ENCODE data around the gene DDX49. TPM values are rescaled to one million over a fixed set of nuclear protein-coding genes. Genes with fewer than 3 reads are reported as not detected.

The DDX49 gene
- total RNA-seq, 1 donor from 2014 or later, result 66.5 TPM

DNA sequence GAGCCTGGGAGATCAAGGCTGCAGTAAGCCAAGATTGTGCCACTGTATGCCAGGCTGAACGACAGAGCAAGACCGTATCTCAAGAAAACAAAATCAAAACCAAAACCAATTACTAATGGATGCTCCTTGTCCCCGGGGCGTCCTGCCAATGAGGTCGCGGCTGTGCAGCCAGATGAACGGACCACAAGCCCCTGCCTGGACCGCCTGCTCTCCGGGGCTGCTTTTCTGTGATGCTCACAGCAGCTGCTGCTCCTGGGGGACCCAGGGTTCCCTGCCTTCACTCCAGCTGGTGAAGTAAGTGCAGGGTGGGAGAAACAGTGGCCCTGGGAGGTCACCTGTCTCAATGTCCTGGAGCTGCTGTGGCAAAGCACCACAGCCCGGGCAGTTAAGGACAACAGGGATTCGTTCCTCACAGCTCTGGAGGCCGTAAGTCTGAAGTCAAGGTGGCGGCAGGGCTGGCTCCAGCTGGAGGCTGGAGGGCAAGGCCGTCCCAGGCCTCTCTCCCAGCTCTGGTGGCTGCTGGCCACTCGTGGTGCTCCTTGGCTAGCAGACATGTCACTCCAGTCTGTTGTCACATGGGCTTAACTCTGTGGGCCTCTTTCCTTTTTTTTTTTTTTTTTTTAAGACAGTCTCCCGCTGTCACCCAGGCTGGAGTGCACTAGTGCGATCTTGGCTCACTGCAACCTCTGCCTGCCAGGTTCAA is 10.4 kb upstream of the DDX49 start:
- intact Hi-C loops (cut with micrococcal nuclease), result no loop called here

DNA sequence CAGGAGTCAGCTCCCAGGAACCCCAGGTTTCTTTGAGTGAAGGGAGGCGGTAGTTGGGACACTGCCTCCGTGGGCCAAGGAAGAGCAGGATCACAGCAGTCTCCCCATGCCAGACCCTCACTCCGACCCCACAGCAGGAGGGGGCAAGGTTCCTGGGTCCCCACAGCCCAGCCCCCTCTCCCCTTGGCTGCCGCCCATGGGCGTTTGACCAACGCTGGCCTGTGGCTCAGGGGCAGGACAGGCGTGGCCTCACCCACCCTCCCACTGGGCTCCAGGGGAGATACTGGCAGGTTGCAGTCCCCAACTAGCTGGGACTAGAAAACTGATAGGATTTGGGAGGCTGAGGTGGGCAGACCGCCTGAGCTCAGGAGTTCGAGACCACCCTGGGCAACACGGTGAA is 9.5 kb upstream of the DDX49 start:
- intact Hi-C loops (cut with micrococcal nuclease), result no loop called here

DNA sequence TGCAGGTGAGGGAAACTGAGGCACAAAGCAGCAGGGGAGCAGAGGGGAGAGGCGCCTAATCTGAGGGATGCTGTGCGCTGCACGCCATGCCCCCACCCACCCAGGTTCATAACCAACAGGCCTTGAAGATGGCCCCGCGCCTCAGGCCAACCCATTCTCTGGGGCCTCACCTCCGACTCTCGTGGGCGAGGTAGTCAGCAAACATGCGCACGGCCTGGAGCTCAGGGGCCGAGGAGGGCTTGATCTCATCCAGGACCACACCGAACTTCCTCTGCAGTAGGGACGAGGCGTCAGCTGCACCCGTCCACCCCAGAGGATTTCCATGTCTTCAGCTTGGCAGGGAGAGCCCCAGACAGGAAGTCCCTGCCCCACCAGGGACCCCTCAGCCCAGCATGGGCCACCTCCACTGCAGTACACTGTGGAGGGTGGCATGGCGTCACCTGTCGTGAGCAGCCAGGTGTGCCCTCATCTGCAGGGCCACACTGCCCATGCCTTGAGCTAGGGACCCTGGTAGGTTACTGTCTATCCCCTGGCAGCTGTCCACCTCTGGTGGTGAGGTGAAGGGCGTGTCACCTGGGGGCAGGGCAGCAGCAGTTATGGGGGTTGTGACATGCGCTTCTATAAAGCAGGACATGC is 8.6 kb upstream of the DDX49 start:
- intact Hi-C loops (cut with micrococcal nuclease), result no loop called here

DNA sequence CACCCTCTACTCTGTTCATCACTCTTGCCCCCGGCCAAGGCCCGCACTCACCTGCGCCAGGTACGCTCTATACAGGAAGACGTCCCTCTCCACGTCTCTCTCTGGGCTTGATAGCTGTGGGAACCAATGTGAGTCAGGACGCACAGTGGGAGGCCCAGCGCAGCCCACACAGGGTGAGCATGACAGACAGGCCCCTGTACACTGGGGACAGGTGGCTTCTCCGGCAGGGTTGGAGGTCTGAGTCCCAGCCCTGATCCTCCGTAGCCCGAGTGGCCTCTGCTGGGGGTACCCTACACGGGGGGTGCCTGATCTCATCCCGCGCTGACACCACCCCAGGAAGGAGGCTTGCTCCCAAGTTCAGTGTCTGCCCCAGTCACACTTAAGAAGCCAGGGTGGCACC is 6.6 kb upstream of the DDX49 start:
- intact Hi-C loops (cut with micrococcal nuclease), result no loop called here

DNA sequence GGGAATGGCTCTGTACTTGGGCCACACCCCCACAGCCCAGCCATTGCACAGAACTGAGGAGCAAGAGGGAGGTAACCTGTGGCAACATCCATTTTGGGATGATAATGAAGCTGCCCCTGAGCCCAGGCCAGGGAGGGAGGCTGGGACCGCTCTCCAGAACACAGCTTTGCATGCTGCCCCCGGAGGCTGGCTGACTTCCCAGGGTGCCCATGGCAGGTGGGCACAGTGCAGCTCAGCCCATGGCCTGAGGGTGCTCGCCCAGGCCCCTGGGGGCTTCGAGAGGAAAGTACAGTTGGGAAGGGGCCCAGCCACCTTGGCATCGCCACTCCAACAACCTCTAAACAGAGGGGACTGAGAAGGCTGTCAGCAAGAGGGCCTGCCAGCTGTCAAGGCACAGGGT is 6.0 kb upstream of the DDX49 start:
- intact Hi-C loops (cut with micrococcal nuclease), result no loop called here

DNA sequence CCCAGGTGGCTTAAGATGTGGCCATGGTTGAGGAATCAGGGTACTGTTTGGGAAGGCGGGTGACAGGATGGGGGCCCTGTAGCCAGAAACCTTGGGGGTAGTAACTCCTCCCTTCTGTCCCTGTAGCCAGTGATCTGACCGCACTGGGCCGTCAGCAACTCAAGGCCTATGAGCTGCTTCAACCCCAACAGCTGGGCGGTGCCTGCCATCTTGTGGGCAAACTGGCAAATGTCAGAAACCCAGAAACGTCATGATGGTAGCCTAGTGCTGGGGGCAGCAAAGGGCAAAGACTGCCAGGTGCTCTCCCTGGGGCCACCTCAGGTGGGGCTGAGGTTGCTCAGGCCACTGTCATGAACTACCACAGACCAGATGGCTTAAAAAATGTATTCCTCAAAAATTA is 3.9 kb upstream of the DDX49 start:
- intact Hi-C loops (cut with micrococcal nuclease), result loop anchor here (5.0 kb wide), 1 partner anchor 328 kb away; the partner anchor contains the start of gene REX1BD

GRCh38 chr19:18917593-18917992 is 1.9 kb upstream of the DDX49 start:
- intact Hi-C loops (cut with micrococcal nuclease), result loop anchor here (5.0 kb wide), 1 partner anchor 330 kb away; the partner anchor contains the start of gene REX1BD

- intact Hi-C loops (cut with micrococcal nuclease), result loop anchor here (1.0 to 5.0 kb wide), 14 partner anchors 12 to 400 kb away; partner anchors contain the start of genes ARMC6, BORCS8, CRTC1 and ELL
These were observed 342 bp downstream of the DDX49 start for GRCh38 chr19:18919900-18920214.

GRCh38 chr19:18920400-18920799 is 885 bp downstream of the DDX49 start:
- intact Hi-C loops (cut with micrococcal nuclease), result no loop called here

DNA sequence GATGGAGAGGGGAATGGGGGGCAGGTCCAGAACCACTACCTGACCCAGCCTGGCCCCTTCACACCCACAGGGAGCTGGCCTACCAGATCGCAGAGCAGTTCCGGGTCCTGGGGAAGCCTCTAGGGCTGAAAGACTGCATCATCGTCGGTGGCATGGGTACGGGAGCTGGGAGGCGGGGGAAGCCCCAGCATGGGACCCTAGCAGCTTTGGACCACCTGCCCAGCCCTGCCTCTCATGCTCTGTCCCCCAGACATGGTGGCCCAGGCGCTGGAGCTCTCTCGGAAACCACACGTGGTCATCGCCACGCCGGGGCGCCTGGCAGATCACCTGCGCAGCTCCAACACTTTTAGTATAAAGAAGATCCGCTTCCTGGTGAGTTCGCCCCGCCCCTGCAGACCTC is 2.1 kb downstream of the DDX49 start:
- intact Hi-C loops (cut with micrococcal nuclease), result no loop called here

DNA sequence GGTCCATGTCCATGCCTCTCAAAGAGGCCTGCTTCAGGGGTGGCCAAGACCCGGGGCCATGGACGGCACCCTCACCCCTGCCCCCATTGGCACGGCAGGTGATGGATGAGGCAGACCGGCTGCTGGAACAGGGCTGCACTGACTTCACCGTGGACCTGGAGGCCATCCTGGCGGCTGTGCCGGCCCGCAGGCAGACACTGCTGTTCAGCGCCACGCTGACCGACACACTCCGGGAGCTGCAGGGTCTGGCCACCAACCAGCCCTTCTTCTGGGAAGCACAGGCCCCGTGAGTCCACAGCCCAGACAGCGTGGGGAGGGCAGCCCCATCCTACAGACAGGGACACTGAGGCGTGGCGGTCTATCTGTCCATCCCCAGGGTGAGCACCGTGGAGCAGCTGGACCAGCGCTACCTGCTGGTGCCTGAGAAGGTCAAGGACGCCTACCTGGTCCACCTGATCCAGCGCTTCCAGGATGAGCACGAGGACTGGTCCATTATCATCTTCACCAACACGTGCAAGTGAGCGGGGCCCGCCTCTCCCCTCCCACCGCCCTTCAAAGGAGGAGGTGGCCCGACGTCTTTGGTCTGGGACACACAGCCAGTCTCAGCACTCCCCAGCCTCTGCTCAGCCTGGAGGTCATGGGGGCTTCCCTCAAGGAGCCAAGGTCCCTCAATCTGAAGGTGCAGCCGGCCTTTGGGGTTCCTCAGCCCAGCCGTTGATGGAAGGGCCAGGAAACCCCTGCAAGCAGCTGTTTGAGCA is 2.9 kb downstream of the DDX49 start:
- intact Hi-C loops (cut with micrococcal nuclease), result no loop called here

GRCh38 chr19:18924684-18925213 is 5.2 kb downstream of the DDX49 start:
- intact Hi-C loops (cut with micrococcal nuclease), result no loop called here

DNA sequence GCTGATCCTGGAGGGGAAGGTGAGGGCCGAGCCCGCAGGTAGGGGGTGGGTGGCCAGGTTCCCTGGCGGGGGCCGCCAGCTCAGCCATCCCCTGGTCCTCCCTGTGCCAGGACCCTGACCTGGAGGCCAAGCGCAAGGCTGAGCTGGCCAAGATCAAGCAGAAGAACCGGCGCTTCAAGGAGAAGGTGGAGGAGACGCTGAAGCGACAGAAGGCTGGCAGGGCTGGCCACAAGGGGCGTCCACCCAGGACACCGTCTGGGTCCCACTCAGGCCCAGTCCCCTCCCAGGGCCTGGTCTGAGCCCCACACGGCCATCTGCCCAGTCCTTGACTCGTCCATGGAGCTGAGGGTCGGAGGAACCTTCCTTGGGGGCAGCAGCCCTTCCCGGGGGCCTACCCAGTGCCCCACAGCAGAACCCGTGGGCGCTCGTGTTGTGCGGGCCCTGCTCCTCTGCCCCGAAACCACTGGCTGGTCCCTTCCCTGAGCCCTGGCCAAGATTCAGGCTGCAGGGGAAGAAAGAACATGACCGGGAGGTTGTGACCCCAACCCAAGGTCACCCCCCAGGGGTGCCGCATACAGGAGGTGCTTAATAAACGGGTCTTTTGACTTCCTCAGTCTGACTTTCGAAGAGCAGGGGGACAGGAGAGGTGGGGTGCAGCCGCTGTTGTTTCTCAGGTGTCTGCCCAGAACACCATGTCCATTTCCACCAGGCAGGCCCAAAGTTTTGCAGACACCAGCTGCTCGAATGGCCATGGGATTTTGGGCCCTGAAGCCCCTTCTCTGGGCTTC is 8.7 kb downstream of the DDX49 start:
- intact Hi-C loops (cut with micrococcal nuclease), result no loop called here

DNA sequence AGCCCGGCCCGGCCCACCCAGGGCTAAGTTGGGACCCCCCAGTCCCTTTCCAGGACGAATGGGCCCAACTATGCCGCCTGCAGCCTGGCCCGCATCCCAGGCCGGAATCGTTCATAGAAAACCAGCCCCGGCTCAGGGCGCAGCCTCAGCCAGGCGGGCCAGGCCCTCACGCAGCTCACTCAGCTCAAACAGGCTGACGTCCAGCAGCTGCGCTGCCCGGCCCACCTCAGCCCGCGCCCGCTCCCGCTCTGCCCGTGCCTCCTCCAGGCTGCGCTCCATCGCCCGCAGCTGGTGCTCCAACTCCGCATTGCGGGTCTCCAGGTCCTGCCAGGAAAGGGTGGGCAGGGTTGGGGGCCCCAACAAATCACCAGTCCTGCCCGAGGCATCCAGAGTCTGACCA is 9.8 kb downstream of the DDX49 start:
- intact Hi-C loops (cut with micrococcal nuclease), result no loop called here

GRCh38 chr19:18931316-18932162 is 12.0 kb downstream of the DDX49 start:
- intact Hi-C loops (cut with micrococcal nuclease), result loop anchor here (1.0 to 5.0 kb wide), 6 partner anchors 10 to 295 kb away; partner anchors contain the start of genes COPE, DDX49 and HOMER3

- intact Hi-C loops (cut with micrococcal nuclease), result loop anchor here (1.0 to 5.0 kb wide), 6 partner anchors 9 to 296 kb away; partner anchors contain the start of genes COPE, DDX49 and HOMER3
These were observed 12.8 kb downstream of the DDX49 start for GRCh38 chr19:18932216-18932841.

GRCh38 chr19:18933297-18933696 is 13.8 kb downstream of the DDX49 start:
- intact Hi-C loops (cut with micrococcal nuclease), result loop anchor here (2.0 to 5.0 kb wide), 2 partner anchors 102 to 146 kb away; no protein-coding TSS in a partner anchor

DNA sequence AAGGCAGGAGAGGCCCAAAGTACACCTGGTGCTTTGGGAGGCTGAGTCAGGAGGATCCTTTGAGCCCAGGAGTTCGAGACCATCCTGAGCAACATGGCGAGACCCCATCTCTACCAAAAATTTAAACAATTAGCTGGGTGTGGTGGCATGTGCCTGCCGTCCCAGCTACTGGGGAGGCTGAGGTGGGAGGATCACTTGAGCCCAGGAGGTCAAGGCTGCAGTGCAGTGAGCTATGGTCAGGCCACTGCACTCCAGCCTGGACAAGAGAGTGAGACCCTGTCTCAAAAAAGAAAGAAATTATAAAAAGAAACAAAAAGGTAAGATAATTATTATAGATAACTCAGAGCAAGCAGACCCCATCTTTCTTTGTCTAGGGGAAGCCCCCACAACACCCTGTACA is 19.6 kb downstream of the DDX49 start:
- intact Hi-C loops (cut with micrococcal nuclease), result no loop called here
